Hematopoietic multipotent progenitor cell treated with erythropoietin and hydrocortisone succinate and interleukin-3 and kit ligand, for 8 days (in vitro differentiated cells): Measurements from ENCODE around the gene MAU2.

ENCODE experiments used
- DNase-seq: peaks from one replicate; pipeline ENCODE4 v3.0.0-alpha.2; 2015

MAU2 gene

GRCh38 chr19:19308373-19308772 is 12.3 kb upstream of the MAU2 start:
- DNase-seq: no peak

GRCh38 chr19:19315444-19315843 is 5.2 kb upstream of the MAU2 start:
- no peak for DNase-seq

GRCh38 chr19:19316082-19316481 is 4.5 kb upstream of the MAU2 start:
- DNase-seq: no peak

- peak; percentile 51 for DNase-seq
Measured at GRCh38 chr19:19319732-19320360, 783 bp upstream of the MAU2 start.

- peak; percentile 19 for DNase-seq
Measured at GRCh38 chr19:19321141-19321577, 530 bp downstream of the MAU2 start.

- no peak for DNase-seq
Measured at GRCh38 chr19:19324059-19324770, 3.6 kb downstream of the MAU2 start.

GRCh38 chr19:19327672-19328071 is 7.0 kb downstream of the MAU2 start:
- DNase-seq: no peak

- DNase-seq: no peak
Measured at GRCh38 chr19:19329126-19329525, 8.5 kb downstream of the MAU2 start.

- DNase-seq: no peak
Measured at GRCh38 chr19:19334063-19334988, 13.7 kb downstream of the MAU2 start.

- no peak for DNase-seq
Measured at GRCh38 chr19:19334989-19335344, 14.3 kb downstream of the MAU2 start.

- no peak for DNase-seq
Measured at GRCh38 chr19:19335408-19336158, 15.0 kb downstream of the MAU2 start.

- no peak for DNase-seq
Measured at GRCh38 chr19:19336597-19336996, 16.0 kb downstream of the MAU2 start.

- DNase-seq: no peak
Measured at GRCh38 chr19:19337120-19337519, 16.5 kb downstream of the MAU2 start.

- DNase-seq: no peak
Measured at GRCh38 chr19:19338082-19338481, 17.5 kb downstream of the MAU2 start.

- no peak for DNase-seq
Measured at GRCh38 chr19:19341026-19341425, 20.4 kb downstream of the MAU2 start.

GRCh38 chr19:19342086-19343015 is 21.7 kb downstream of the MAU2 start:
- DNase-seq: peak; percentile 22

- DNase-seq: no peak
Measured at GRCh38 chr19:19343016-19343362, 22.4 kb downstream of the MAU2 start.

- DNase-seq: no peak
Measured at GRCh38 chr19:19343762-19344161, 23.1 kb downstream of the MAU2 start.

GRCh38 chr19:19345232-19345631 is 24.6 kb downstream of the MAU2 start:
- no peak for DNase-seq

- no peak for DNase-seq
Measured at GRCh38 chr19:19345970-19346369, 25.3 kb downstream of the MAU2 start.

- DNase-seq: no peak
Measured at GRCh38 chr19:19347401-19348110, 26.9 kb downstream of the MAU2 start.
